Body of pancreas (tissue), 4 donors: ENCODE results near the gene SLC24A1. TPM values are rescaled to one million over a fixed set of nuclear protein-coding genes. Genes with fewer than 3 reads are reported as not detected.

Experiments
- ATAC-seq: fragments of 150-250 bp; one replicate; pipeline ENCODE4 v1.9.1; 2016
- DNase-seq, 4 donors: peaks; one replicate each; pipeline ENCODE4 v3.0.0-alpha.2; 2019
- H3K27ac ChIP-seq, 4 donors: fragments of 200-600 bp; sonication (generic); 1 replicate in 3 of 4; 2 replicates in 1 of 4; pipeline versions ENCODE4 v1.5.1 to v1.6.1; 2016 to 2019; ENCODE audit warnings: mild to moderate bottlenecking in 1 of 4, mixed read lengths in 1 of 4, moderate library complexity in 1 of 4
- H3K27me3 ChIP-seq, 2 donors: fragments of 200-600 bp; sonication (generic); one replicate each; pipeline ENCODE4 v1.6.0; 2016; ENCODE audit warnings: mild to moderate bottlenecking in 1 of 2
- H3K36me3 ChIP-seq, 2 donors: fragments of 200-600 bp; sonication (generic); replicated peaks in 1 of 2; 2 replicates each; pipeline ENCODE4 v1.5.1; 2016; ENCODE audit warnings: low read depth in 2 of 2; ENCODE audit not compliant: insufficient read depth in 1 of 2
- H3K4me1 ChIP-seq: fragments of 200-600 bp; sonication (generic); one replicate; pipeline ENCODE4 v1.6.0; 2016
- H3K4me3 ChIP-seq, 2 donors: fragments of 200-600 bp; sonication (generic); 1 replicate in 1 of 2; 2 replicates in 1 of 2; pipeline ENCODE4 v1.5.1; 2016 to 2019
- H3K9me3 ChIP-seq, 3 donors: fragments of 200-600 bp; sonication (generic); 1 replicate in 2 of 3; 2 replicates in 1 of 3; pipeline ENCODE4 v1.5.1; 2016
- CTCF ChIP-seq, 7 experiments: fragments of 450-650 bp in 4 of 7; fragments of 200-600 bp in 3 of 7; sonication (generic) in 3 of 7; IDR thresholded peaks; one replicate each; pipeline ENCODE4 v1.5.1; 2016 to 2019; ENCODE audit warnings: antibody characterized with exemption in 7 of 7
- POLR2A ChIP-seq, 3 donors: fragments of 450-650 bp; IDR thresholded peaks; one replicate each; pipeline ENCODE4 v1.6.1; 2016; ENCODE audit warnings: antibody characterized with exemption in 3 of 3, mild to moderate bottlenecking in 2 of 3
- WGBS, 2 donors: methylation state at CpG; one replicate each; pipeline ENCODE4 v1.1.5; 2017; 5-methylcytosine and 5-hydroxymethylcytosine counted together
- intact Hi-C: fragments of 100-400 bp; cut with DNase I; formaldehyde crosslinking; loops from one replicate; pipeline ENCODE4 v1.15.1; 2023
- total RNA-seq, 2 donors: library from RNA; depleted of rRNA; stranded (reverse); fragments of >200 nt; gene quantifications; one replicate each; pipeline ENCODE4 v1.1.0, GENCODE V29; 2016

Gene SLC24A1
- total RNA-seq, 2 donors from 2014 or later, result 3.6 to 9.6 TPM

- no peak for ATAC-seq
- no peaks in the 10 kb centered on the region for H3K4me1 ChIP-seq
- no peak overlapping the region for H3K27ac ChIP-seq
- no peaks in the 10 kb centered on the region for H3K9me3 ChIP-seq
- DNase-seq, result no peak
- intact Hi-C loops, result no loop called here
- H3K27me3 ChIP-seq, result no peaks in the 10 kb centered on the region
- H3K36me3 ChIP-seq, result no peaks in the 10 kb centered on the region
- no peak overlapping the region for H3K4me3 ChIP-seq
- TF ChIP-seq POLR2A (IDR thresholded peaks at IDR 0.05) (no peak), CTCF (IDR thresholded peaks at IDR 0.05) (no peak)
These were observed 1.4 kb downstream of the SLC24A1 start for GRCh38 chr15:65623103-65623502.

GRCh38 chr15:65626856-65627255 lies 5.1 kb downstream of the SLC24A1 start:
- no peak overlapping the region for H3K4me3 ChIP-seq
- H3K36me3 ChIP-seq, result no peaks in the 10 kb centered on the region
- H3K27ac ChIP-seq, result no peak overlapping the region
- H3K9me3 ChIP-seq, result no peaks in the 10 kb centered on the region
- no peaks in the 10 kb centered on the region for H3K27me3 ChIP-seq
- DNase-seq (no peak), ATAC-seq (no peak)
- no peaks in the 10 kb centered on the region for H3K4me1 ChIP-seq
- no peak for TF ChIP-seq POLR2A (IDR thresholded peaks at IDR 0.05)
- no peak for TF ChIP-seq CTCF (IDR thresholded peaks at IDR 0.05)
- intact Hi-C loops, result no loop called here
- WGBS, 2 donors, result 57 to 68% methylated on average over 4 of the region's 4 CpGs

GRCh38 chr15:65629548-65629947 lies 7.8 kb downstream of the SLC24A1 start:
- Histone ChIP-seq H3K9me3 (no peaks in the 10 kb centered on the region), H3K4me1 (no peaks in the 10 kb centered on the region), H3K27ac (no peak overlapping the region), H3K4me3 (no peak overlapping the region), H3K36me3 (no peaks in the 10 kb centered on the region), H3K27me3 (no peaks in the 10 kb centered on the region)
- intact Hi-C loops, result no loop called here
- no peak for ATAC-seq
- WGBS, 2 donors, result 87 to 88% methylated on average over 3 of the region's 3 CpGs
- DNase-seq, result no peak
- TF ChIP-seq CTCF (IDR thresholded peaks at IDR 0.05) (no peak), POLR2A (IDR thresholded peaks at IDR 0.05) (no peak)

GRCh38 chr15:65630760-65631159 lies 9.0 kb downstream of the SLC24A1 start:
- H3K4me1 ChIP-seq, result no peaks in the 10 kb centered on the region
- H3K27me3 ChIP-seq, result no peaks in the 10 kb centered on the region
- no peak for TF ChIP-seq POLR2A (IDR thresholded peaks at IDR 0.05)
- no peak for TF ChIP-seq CTCF (IDR thresholded peaks at IDR 0.05)
- WGBS, 2 donors, result 94% methylated on average over 5 of the region's 5 CpGs
- no peaks in the 10 kb centered on the region for H3K36me3 ChIP-seq
- ATAC-seq (no peak), DNase-seq (no peak)
- intact Hi-C loops, result no loop called here
- H3K9me3 ChIP-seq, result no peaks in the 10 kb centered on the region
- H3K4me3 ChIP-seq, result no peak overlapping the region
- no peak overlapping the region for H3K27ac ChIP-seq

GRCh38 chr15:65631503-65631902 lies 9.8 kb downstream of the SLC24A1 start:
- intact Hi-C loops, result no loop called here
- no peak for DNase-seq
- 88 to 95% methylated on average over 6 of the region's 6 CpGs for WGBS, 2 donors
- no peak for ATAC-seq
- TF ChIP-seq CTCF (IDR thresholded peaks at IDR 0.05) (no peak), POLR2A (IDR thresholded peaks at IDR 0.05) (no peak)
- Histone ChIP-seq H3K27me3 (no peaks in the 10 kb centered on the region), H3K9me3 (no peaks in the 10 kb centered on the region), H3K4me3 (no peak overlapping the region), H3K4me1 (no peaks in the 10 kb centered on the region), H3K36me3 (no peaks in the 10 kb centered on the region), H3K27ac (no peak overlapping the region)
